Astrocyte (in vitro differentiated cells and primary cell): ENCODE measurements around the gene PEX14. TPM values are rescaled to one million over a fixed set of nuclear protein-coding genes. Genes with fewer than 3 reads are reported as not detected.

Experiments used
- DNase-seq: peaks from one replicate; pipeline ENCODE4 v3.0.0-alpha.2; 2010; ENCODE audit warnings: low read depth
- FAIRE-seq: peaks from 2 replicates; lab custom pipeline; 2011; peaks lifted over from hg19 to GRCh38; lab: Jason Lieb, UNC
- H2AFZ ChIP-seq: 2 replicates; pipeline ENCODE4 v1.6.0; 2012; ENCODE audit warnings: low read depth, low read length, inconsistent platforms
- H3K27ac ChIP-seq: 2 replicates; pipeline ENCODE4 v1.5.1; 2011; ENCODE audit warnings: low read depth, low read length, inconsistent platforms
- H3K27me3 ChIP-seq: 2 replicates; pipeline ENCODE4 v1.6.0; 2011; ENCODE audit warnings: low read length, inconsistent platforms; ENCODE audit not compliant: insufficient read depth
- H3K36me3 ChIP-seq: 2 replicates; pipeline ENCODE4 v1.5.1; 2011; ENCODE audit warnings: low read length, inconsistent platforms; ENCODE audit not compliant: insufficient read depth
- H3K4me1 ChIP-seq: 2 replicates; pipeline ENCODE4 v1.5.1; 2011; ENCODE audit warnings: low read length, inconsistent platforms; ENCODE audit not compliant: insufficient read depth
- H3K4me2 ChIP-seq: 2 replicates; pipeline ENCODE4 v1.6.0; 2012; ENCODE audit warnings: low read length, inconsistent platforms
- H3K4me3 ChIP-seq: 2 replicates; pipeline ENCODE4 v1.5.1; 2011; ENCODE audit warnings: low read depth, mild to moderate bottlenecking, low read length, inconsistent platforms; ENCODE audit not compliant: insufficient read depth
- H3K79me2 ChIP-seq: 2 replicates; pipeline ENCODE4 v1.6.0; 2012; ENCODE audit warnings: mild to moderate bottlenecking, low read length, inconsistent platforms; ENCODE audit not compliant: insufficient read depth
- H3K9ac ChIP-seq: 2 replicates; pipeline ENCODE4 v1.6.0; 2012; ENCODE audit warnings: mild to moderate bottlenecking, low read length, inconsistent platforms
- H3K9me3 ChIP-seq: 2 replicates; pipeline ENCODE4 v1.5.1; 2012; ENCODE audit warnings: low read depth, mild to moderate bottlenecking, low read length, inconsistent platforms; ENCODE audit not compliant: insufficient read depth
- H4K20me1 ChIP-seq: 2 replicates; pipeline ENCODE4 v1.6.0; 2012; ENCODE audit warnings: low read length, inconsistent platforms; ENCODE audit not compliant: insufficient read depth
- H3K27ac Mint-ChIP-seq: one replicate; pipeline ENCODE4 v1.8.0; 2021; ENCODE audit warnings: mild to moderate bottlenecking, mixed read lengths; ENCODE audit not compliant: unreplicated experiment
- H3K27me3 Mint-ChIP-seq: one replicate; pipeline ENCODE4 v1.8.0; 2021; ENCODE audit warnings: low read depth, mixed read lengths; ENCODE audit not compliant: unreplicated experiment
- H3K36me3 Mint-ChIP-seq: one replicate; pipeline ENCODE4 v1.8.0; 2021; ENCODE audit warnings: low read depth, mixed read lengths; ENCODE audit not compliant: unreplicated experiment
- H3K4me1 Mint-ChIP-seq: one replicate; pipeline ENCODE4 v1.8.0; 2021; ENCODE audit warnings: low read depth, mixed read lengths; ENCODE audit not compliant: unreplicated experiment
- H3K4me3 Mint-ChIP-seq: one replicate; pipeline ENCODE4 v1.8.0; 2021; ENCODE audit warnings: mild to moderate bottlenecking, moderate library complexity, mixed read lengths; ENCODE audit not compliant: unreplicated experiment
- H3K9me3 Mint-ChIP-seq: one replicate; pipeline ENCODE4 v1.8.0; 2021; ENCODE audit warnings: mild to moderate bottlenecking, mixed read lengths; ENCODE audit not compliant: unreplicated experiment
- EZH2 ChIP-seq: IDR thresholded peaks from 2 replicates; pipeline ENCODE4 v1.6.1; 2012; ENCODE audit warnings: mild to moderate bottlenecking, low read length, inconsistent platforms; ENCODE audit not compliant: insufficient read depth
- total RNA-seq: library from RNA; stranded (reverse); gene quantifications from 2 replicates; pipeline ENCODE4 v1.2.1, GENCODE V29; 2021
- TF ChIP-seq, protein P1 (sequence below): IDR thresholded peaks from 2 replicates; pipeline ENCODE4 v1.5.1; 2011; ENCODE audit warnings: low read depth, mild to moderate bottlenecking, inconsistent platforms, low read length, moderate library complexity; ENCODE audit not compliant: insufficient read depth

Gene PEX14
- total RNA-seq, 1 donor from 2014 or later = 23.3 TPM

DNA sequence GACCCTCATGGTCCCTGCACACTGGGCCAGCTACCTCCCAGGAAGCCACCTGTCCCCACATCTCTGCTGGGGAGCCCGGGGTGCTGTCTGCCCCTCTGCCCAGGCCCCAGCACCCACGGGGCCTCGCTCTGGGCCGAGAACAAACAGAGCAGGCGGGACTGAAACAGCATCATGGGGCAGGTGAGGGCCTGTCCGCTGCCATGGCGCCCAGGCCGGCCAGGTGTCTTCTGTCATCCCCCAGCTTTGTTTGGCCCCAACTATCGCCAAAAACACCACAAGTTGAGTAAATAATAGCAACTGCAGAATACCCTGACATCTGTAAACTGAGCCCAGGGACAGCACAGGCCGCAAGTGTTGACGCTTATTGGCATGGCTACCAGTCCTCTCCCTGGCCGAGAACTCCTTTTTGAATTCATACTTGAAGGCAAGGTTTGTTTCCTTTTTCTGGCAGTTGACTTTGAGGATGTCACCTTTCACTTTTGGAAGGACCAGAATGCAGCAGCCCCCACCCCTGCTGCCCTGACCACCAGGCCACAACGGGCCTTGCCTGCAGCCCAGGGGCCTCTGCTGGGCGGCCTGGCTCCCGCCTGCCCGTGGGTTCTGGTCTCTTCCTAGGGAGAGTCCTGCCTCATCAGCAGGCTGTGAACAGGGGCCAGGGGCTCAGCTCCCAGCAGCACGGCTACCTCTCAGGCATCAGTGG is 169.0 kb downstream of the PEX14 start:
- no peak for FAIRE-seq

DNA sequence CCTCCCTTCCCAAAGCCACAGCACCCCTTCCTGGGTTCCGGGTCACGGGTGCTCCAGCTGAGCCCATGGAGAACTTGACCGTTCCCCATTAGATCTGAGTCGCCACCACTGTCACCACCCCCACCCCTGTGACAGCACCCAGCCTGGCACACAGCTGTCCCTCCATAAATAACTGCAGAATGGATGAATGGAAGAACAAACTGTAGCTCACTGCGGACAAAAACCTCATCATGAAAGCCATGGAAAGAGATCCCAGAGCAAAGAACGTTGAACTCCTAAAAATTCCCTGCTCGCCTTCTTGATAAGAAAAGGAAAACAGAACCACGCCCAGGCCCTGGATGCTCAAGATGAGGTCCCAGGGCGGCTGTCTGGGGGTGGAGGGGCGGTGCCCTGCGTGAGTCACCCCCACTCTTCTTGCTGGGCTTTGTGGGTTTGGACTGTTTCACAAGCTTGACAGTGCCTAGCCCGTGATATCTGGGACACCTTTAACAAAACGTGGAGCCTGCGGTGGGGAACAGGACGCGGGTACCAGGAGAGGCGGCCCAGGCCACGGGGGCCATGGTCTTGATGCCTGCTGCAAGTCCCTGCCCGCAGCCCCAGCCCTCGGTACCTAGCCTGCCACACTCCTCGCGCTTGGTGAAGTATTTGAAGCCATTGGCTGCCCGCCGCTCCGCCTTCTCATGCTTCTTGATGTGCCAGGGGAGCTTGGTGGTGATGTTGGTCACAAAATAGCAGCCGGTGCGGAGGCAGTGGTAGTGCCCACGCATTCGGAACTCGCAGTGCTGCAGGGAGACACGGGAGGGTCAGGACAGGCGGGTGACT is 169.8 kb downstream of the PEX14 start:
- Histone ChIP-seq H3K9me3 (peaks cover 3% of the 10 kb centered on the region), H3K27ac (no peak overlapping the region), H3K9ac (no peak overlapping the region), H3K27me3 (peaks cover 2% of the 10 kb centered on the region), H4K20me1 (no peaks in the 10 kb centered on the region), H3K4me2 (no peak overlapping the region), H3K4me1 (no peaks in the 10 kb centered on the region), H2AFZ (no peak overlapping the region), H3K79me2 (no peaks in the 10 kb centered on the region), H3K36me3 (no peaks in the 10 kb centered on the region), H3K4me3 (no peak overlapping the region)
- Mint-ChIP-seq H3K4me3 (no peak overlapping the region), H3K4me1 (peaks cover under 1% of the 10 kb centered on the region), H3K27me3 (peaks cover 6% of the 10 kb centered on the region), H3K36me3 (no peaks in the 10 kb centered on the region), H3K27ac (no peak overlapping the region), H3K9me3 (no peaks in the 10 kb centered on the region)
- no peak for TF ChIP-seq EZH2
- TF ChIP-seq, protein P1, sequence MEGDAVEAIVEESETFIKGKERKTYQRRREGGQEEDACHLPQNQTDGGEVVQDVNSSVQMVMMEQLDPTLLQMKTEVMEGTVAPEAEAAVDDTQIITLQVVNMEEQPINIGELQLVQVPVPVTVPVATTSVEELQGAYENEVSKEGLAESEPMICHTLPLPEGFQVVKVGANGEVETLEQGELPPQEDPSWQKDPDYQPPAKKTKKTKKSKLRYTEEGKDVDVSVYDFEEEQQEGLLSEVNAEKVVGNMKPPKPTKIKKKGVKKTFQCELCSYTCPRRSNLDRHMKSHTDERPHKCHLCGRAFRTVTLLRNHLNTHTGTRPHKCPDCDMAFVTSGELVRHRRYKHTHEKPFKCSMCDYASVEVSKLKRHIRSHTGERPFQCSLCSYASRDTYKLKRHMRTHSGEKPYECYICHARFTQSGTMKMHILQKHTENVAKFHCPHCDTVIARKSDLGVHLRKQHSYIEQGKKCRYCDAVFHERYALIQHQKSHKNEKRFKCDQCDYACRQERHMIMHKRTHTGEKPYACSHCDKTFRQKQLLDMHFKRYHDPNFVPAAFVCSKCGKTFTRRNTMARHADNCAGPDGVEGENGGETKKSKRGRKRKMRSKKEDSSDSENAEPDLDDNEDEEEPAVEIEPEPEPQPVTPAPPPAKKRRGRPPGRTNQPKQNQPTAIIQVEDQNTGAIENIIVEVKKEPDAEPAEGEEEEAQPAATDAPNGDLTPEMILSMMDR = no peak
- DNase-seq (peak; percentile 32), FAIRE-seq (no peak)

More for the DNA sequence above, 169.0 kb downstream of the PEX14 start:
- Histone ChIP-seq H3K79me2 (no peaks in the 10 kb centered on the region), H2AFZ (no peak overlapping the region), H3K4me1 (no peaks in the 10 kb centered on the region), H3K4me3 (no peak overlapping the region), H4K20me1 (no peaks in the 10 kb centered on the region), H3K9me3 (peaks cover 6% of the 10 kb centered on the region), H3K27ac (no peak overlapping the region), H3K27me3 (peaks cover 3% of the 10 kb centered on the region), H3K36me3 (no peaks in the 10 kb centered on the region), H3K4me2 (no peak overlapping the region), H3K9ac (no peak overlapping the region)
- no peak overlapping the region for H3K4me3 Mint-ChIP-seq
- no peak overlapping the region for H3K27ac Mint-ChIP-seq
- DNase-seq = no peak
- TF ChIP-seq, protein P1 = no peak
- no peak for TF ChIP-seq EZH2
- H3K4me1 Mint-ChIP-seq = no peaks in the 10 kb centered on the region
- H3K36me3 Mint-ChIP-seq = no peaks in the 10 kb centered on the region
- peaks cover 8% of the 10 kb centered on the region for H3K27me3 Mint-ChIP-seq
- no peaks in the 10 kb centered on the region for H3K9me3 Mint-ChIP-seq
